ENCODE data around the gene JUNB.

DNA sequence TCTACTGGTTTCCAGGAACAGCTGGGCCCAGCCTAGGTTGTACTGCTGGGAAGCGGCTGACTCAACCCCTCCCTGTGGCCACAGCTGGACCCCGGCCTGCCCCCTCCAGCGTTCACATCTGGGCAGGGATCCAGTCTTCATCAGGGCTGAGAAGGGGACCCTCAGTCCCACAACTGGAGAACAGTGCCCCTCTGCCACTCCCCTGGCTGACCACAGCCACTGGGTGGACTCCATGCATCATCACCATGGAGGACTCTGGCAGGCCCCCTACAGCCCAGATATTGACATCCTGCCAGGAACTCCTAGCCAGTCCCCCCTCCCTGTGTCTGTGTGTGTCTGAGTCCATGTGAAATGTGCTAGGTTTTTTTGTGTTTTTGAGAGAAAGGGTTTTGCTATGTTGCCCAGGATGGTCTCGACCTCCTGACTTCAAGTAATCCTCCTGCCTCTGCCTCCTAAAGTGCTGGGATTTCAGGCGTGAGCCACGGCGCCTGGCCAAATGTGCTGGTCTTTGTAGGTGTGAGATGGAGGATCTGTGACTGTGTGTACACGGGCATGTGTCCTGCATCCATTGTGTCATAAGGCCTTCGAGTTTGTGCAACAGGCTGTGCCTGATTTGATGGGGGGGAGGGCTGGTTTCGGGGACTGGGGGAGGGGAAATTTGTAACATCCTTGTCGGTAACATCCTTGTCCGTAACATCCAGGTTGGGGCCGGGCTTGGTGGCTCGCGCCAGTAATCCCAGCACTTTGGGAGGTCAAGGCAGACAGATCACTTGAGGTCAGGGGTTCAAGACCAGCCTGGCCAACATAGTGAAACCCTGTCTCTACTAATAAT is 11.9 kb upstream of the JUNB start:
- no peak for TF ChIP-seq POLR2A (IDR thresholded peaks at IDR 0.05)
- TF ChIP-seq, protein P1, sequence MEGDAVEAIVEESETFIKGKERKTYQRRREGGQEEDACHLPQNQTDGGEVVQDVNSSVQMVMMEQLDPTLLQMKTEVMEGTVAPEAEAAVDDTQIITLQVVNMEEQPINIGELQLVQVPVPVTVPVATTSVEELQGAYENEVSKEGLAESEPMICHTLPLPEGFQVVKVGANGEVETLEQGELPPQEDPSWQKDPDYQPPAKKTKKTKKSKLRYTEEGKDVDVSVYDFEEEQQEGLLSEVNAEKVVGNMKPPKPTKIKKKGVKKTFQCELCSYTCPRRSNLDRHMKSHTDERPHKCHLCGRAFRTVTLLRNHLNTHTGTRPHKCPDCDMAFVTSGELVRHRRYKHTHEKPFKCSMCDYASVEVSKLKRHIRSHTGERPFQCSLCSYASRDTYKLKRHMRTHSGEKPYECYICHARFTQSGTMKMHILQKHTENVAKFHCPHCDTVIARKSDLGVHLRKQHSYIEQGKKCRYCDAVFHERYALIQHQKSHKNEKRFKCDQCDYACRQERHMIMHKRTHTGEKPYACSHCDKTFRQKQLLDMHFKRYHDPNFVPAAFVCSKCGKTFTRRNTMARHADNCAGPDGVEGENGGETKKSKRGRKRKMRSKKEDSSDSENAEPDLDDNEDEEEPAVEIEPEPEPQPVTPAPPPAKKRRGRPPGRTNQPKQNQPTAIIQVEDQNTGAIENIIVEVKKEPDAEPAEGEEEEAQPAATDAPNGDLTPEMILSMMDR (IDR thresholded peaks at IDR 0.05): no peak

Measured in transverse colon (tissue), 3 donors.